ENCODE data around the gene PKNOX2.

PKNOX2 gene

GRCh38 chr11:125452125-125452470 is 287.5 kb downstream of the PKNOX2 start:
- no peak for DNase-seq

DNA sequence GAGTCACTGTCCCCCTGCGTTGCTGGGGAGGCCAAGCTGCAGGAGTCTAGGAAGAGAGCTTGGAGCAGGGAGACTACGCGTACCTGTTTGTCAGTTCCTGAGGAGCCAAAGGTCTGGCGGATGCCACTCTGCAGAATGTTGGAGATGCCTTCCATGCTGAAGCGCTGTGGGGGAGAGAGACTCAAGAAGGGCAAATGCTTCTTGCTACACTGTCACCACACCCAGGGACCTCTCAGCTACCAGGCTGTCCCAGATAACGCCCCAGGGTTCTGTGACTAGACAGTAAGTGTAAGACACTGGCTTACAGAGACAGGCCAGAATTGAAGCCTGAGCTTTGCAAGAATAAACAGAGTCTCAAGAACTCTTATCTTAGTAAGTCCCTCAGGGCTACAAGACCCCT is 289.5 kb downstream of the PKNOX2 start:
- DNase-seq, result no peak

- no peak for DNase-seq
These were observed 291.3 kb downstream of the PKNOX2 start for GRCh38 chr11:125455851-125456250.

GRCh38 chr11:125457814-125458343 is 293.3 kb downstream of the PKNOX2 start:
- no peak for DNase-seq

DNA sequence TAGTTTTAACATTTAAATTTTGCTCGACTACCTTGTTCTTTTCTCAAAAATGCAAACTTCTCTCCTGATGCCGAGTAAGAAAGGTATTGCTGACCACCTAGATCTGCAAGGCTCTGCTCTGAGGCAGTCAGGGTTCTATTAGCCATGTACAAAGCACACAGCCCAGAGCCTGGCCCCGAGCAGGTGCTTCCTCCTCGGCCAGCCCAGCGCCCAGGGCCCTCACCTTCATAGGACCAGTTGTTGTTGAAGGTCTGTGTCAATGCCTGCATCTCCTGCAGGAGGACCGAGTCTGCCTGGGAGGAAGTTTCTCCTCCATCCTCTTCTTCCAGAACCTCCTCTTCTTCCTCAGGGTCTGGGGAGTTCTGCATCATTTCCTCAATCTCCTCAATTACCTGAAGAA is 295.7 kb downstream of the PKNOX2 start:
- no peak for DNase-seq

GRCh38 chr11:125463590-125464269 is 299.2 kb downstream of the PKNOX2 start:
- DNase-seq, result no peak

GRCh38 chr11:125464270-125464662 is 299.7 kb downstream of the PKNOX2 start:
- no peak for DNase-seq

DNA sequence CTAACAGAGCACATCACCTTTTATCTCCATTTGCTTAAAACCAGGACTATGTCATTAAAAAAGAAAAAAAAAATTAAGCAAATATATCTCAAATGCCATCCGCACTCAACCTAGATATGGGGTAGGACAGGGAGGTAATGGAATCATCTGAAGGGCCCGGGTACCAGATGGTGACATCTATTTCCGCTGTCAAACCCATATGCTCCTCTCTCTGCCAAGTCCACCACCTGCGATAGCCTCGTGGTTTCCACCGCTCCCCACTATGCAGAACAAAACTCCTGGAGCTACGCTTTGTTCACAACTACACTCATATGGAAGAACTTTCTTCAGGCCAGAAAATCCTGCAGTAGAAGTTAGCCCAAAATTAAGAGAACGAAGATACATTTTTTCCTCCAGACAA is 300.1 kb downstream of the PKNOX2 start:
- no peak for DNase-seq

DNA sequence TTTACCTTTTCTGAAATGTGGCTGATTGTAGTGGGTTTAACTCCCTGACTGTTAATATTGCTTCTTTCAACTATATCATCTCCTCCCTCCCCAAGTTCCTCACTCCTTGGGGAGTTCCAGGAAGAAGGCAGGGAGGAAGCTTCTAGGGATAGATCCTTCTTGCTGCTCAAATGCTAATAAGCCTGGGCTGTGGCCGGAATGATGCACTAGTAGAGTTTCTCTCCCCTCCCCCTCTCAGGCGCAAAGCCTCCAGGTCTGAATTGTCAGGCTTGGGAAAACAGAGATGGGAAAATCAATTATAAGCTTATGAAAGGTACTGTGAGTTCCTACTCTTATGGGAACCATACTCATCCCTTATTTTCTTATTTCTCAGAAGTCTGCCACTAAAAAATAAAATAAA is 300.7 kb downstream of the PKNOX2 start:
- DNase-seq, result no peak

DNA sequence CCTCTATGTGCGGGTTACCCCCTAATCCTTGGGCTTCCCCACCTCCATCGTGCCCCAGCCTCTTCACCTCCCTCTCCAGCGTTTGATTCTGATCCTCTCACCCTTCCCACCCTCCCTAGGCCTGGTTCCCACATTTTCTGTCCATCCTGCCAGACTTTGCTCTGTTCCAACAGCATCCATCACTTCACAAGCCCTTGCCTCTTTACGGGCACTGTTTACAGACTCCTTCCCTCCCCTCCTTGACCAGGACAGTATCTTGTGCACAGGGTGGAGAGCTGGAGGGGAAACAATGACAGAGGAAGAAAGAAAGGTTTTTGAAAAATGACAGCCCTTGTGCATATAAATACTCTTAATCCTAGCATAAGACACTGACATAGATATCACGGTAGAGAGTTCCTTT is 301.1 kb downstream of the PKNOX2 start:
- no peak for DNase-seq

DNA sequence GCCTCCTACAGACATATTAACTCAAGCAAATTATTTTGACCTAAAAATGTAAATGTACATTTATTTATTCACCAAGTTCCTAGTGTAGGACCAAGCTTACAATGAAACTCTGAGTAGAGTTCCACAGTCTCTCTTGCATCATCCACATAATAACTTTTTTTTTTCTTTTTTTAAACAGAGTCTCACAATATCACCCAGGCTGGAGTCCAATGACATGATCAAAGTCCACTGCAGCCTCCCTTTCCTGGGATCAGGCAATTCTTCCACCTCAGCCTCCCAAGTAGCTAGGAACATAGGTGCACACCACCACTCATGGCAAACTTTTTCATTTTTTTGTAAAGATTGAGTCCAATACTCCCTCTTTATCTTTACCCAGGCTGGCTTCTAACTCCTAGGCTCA is 303.5 kb downstream of the PKNOX2 start:
- no peak for DNase-seq

DNA sequence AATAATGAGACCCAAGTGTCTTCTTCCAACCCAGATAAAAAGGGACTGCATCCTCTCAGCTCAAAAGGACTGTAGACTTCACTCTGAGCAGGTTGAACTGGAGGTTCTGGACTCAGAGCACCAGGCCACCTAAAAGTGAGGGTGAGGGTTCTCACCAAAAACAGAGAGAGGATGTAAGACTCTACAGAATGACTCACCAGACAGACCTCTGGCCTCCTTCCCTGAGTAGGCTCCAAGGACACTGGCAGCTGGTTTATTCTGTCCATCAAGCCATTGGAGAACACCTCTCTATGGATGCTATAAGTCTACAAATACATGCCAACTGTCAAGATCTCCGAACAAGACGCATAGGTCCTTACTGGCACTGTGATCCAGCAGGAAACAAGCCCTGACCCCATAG is 304.3 kb downstream of the PKNOX2 start:
- no peak for DNase-seq

- DNase-seq, result no peak
These were observed 305.8 kb downstream of the PKNOX2 start for GRCh38 chr11:125470355-125470754.

GRCh38 chr11:125476721-125477120 is 312.2 kb downstream of the PKNOX2 start:
- DNase-seq, result no peak

DNA sequence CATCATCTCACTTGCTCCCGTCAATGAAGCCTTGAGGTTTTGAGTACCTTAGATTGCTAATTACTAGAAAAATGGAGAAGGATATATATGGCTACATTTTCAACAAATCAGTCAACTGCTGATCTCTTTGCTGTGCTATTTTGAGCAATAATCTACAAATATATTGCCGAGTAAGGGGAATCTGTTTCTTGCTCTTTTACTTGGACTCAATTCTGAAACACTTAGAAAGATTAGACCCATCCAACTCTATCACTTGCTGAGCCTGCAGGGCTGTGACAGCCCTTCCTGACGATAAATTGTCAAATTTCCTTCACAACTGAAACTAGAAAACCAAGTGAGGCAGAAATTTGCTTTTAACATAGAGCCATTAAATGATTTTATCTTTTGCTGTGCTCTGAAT is 314.6 kb downstream of the PKNOX2 start:
- DNase-seq, result no peak

- no peak for DNase-seq
These were observed 317.0 kb downstream of the PKNOX2 start for GRCh38 chr11:125481531-125481930.

Measured in stimulated activated CD4-positive, alpha-beta T cell treated with anti-CD3 and anti-CD28 coated beads, Interleukin-2, amount 100 ng/mL, for 24 hours (primary cell).